ENCODE measurements around the gene MOCOS.

GRCh38 chr18:36201765-36202164, 14.5 kb downstream of the MOCOS start:
- no peak for TF ChIP-seq EZH2 (IDR thresholded peaks at IDR 0.05; ENCODE audit: low read depth, low read length, severe bottlenecking)
- no peak for TF ChIP-seq RBBP5 (IDR thresholded peaks at IDR 0.05; ENCODE audit: borderline replicate concordance, low read depth, low read length)
- TF ChIP-seq CTCF (IDR thresholded peaks at IDR 0.05; ENCODE audit: control extremely low read depth in 1 of 3, insufficient read depth in 1 of 3, low read depth in 1 of 3, low read length in 3 of 3) = no peak
- TF ChIP-seq POLR2A (IDR thresholded peaks at IDR 0.05; ENCODE audit: control extremely low read depth in 1 of 2, low read depth in 2 of 2, low read length in 2 of 2) = no peak
- TF ChIP-seq EP300 (IDR thresholded peaks at IDR 0.05; ENCODE audit: borderline replicate concordance in 1 of 2, low read depth in 2 of 2, low read length in 2 of 2) = no peak
- no peak for TF ChIP-seq USF2 (IDR thresholded peaks at IDR 0.05; ENCODE audit: low read length)
- TF ChIP-seq POLR2AphosphoS5 (IDR thresholded peaks at IDR 0.05; ENCODE audit: low read depth, low read length) = no peak
- TF ChIP-seq RXRA (IDR thresholded peaks at IDR 0.05; ENCODE audit: insufficient read depth, low read depth, low read length) = no peak
- no peak for TF ChIP-seq SIX5 (IDR thresholded peaks at IDR 0.05; ENCODE audit: low read depth, low read length)
- no peak for TF ChIP-seq SP2 (IDR thresholded peaks at IDR 0.05; ENCODE audit: low read length)
- no peak for TF ChIP-seq ZNF274 (IDR thresholded peaks at IDR 0.05; ENCODE audit: borderline replicate concordance, extremely low read depth, low read length)
- no peak for TF ChIP-seq FOSL1 (IDR thresholded peaks at IDR 0.05; ENCODE audit: insufficient read depth, low read depth, low read length)
- TF ChIP-seq RFX5 (IDR thresholded peaks at IDR 0.05; ENCODE audit: borderline replicate concordance, low read depth, low read length) = no peak
- no peak for TF ChIP-seq TEAD4 (IDR thresholded peaks at IDR 0.05; ENCODE audit: low read depth, low read length)

All from H1 (cell line).